Caco-2 (cell line): ENCODE data around the gene MYCBP2. TPM values are rescaled to one million over a fixed set of nuclear protein-coding genes. Genes with fewer than 3 reads are reported as not detected.

Experiments used
- BruUV-seq: library from RNA; stranded (reverse); fragments of 400-500 nt; replicated peaks from 2 replicates; lab custom pipeline; 2021; lab: Mats Ljungman, UMichigan
- CTCF ChIA-PET: fragments of 300-600 bp; sonication (Branson Sonifier 250); formaldehyde crosslinking; loops from one replicate; lab custom pipeline; 2022; ENCODE audit warnings: antibody characterized with exemption; lab: Charles Lee
- POLR2A ChIA-PET: fragments of 300-600 bp; sonication (Branson Sonifier 250); formaldehyde crosslinking; loops from one replicate; lab custom pipeline; 2022; ENCODE audit warnings: antibody characterized with exemption; lab: Charles Lee
- DNase-seq, 2 experiments: peaks; one replicate each; pipeline versions ENCODE4 v3.0.0 to v3.0.0-alpha.2; 2020 to 2022
- H3K27me3 ChIP-seq: replicated peaks from 2 replicates; pipeline ENCODE4 v1.6.0; 2011; ENCODE audit warnings: low read length; ENCODE audit not compliant: control insufficient read depth, insufficient read depth
- H3K36me3 ChIP-seq: 2 replicates; pipeline ENCODE4 v1.5.1; 2011; ENCODE audit warnings: low read length; ENCODE audit not compliant: control insufficient read depth, insufficient read depth
- H3K4me1 ChIP-seq: fragments of 250-450 bp; sonication (Bioruptor Pico); 2 replicates; pipeline ENCODE4 v1.5.1; 2020; ENCODE audit warnings: mild to moderate bottlenecking
- H3K4me3 ChIP-seq: 2 replicates; pipeline ENCODE4 v1.5.1; 2011; ENCODE audit warnings: low read depth, mild to moderate bottlenecking, control low read depth, low read length
- H3K9me3 ChIP-seq: fragments of 250-450 bp; sonication (Bioruptor Pico); 2 replicates; pipeline ENCODE4 v1.5.1; 2020; ENCODE audit warnings: mild to moderate bottlenecking, moderate library complexity
- H3K27ac Mint-ChIP-seq: one replicate; pipeline ENCODE4 v1.8.0; 2022; ENCODE audit warnings: mixed read lengths; ENCODE audit not compliant: unreplicated experiment
- H3K27me3 Mint-ChIP-seq: one replicate; pipeline ENCODE4 v1.8.0; 2022; ENCODE audit warnings: mixed read lengths; ENCODE audit not compliant: insufficient read depth, unreplicated experiment
- H3K36me3 Mint-ChIP-seq: one replicate; pipeline ENCODE4 v1.8.0; 2022; ENCODE audit warnings: mild to moderate bottlenecking, mixed read lengths; ENCODE audit not compliant: insufficient read depth, unreplicated experiment
- H3K4me1 Mint-ChIP-seq: one replicate; pipeline ENCODE4 v1.8.0; 2022; ENCODE audit warnings: low read depth, mixed read lengths; ENCODE audit not compliant: unreplicated experiment
- H3K4me3 Mint-ChIP-seq: one replicate; pipeline ENCODE4 v1.8.0; 2022; ENCODE audit warnings: mild to moderate bottlenecking, moderate library complexity, mixed read lengths; ENCODE audit not compliant: unreplicated experiment
- H3K9me3 Mint-ChIP-seq: one replicate; pipeline ENCODE4 v1.8.0; 2022; ENCODE audit warnings: mixed read lengths; ENCODE audit not compliant: unreplicated experiment
- CTCF ChIP-seq, 2 experiments: fragments of 200-600 bp in 1 of 2; IDR thresholded peaks; 1 replicate in 1 of 2; 2 replicates in 1 of 2; pipeline versions ENCODE4 v1.5.1 to v1.8.0; 2011 to 2022; ENCODE audit warnings: antibody characterized with exemption in 1 of 2, control low read depth in 1 of 2, inconsistent platforms in 1 of 2, low read depth in 1 of 2, low read length in 1 of 2, mild to moderate bottlenecking in 1 of 2, moderate library complexity in 1 of 2; ENCODE audit not compliant: insufficient read depth in 1 of 2, severe bottlenecking in 1 of 2, unreplicated experiment in 1 of 2
- intact Hi-C: fragments of 100-400 bp; cut with micrococcal nuclease; formaldehyde crosslinking; loops from one replicate; pipeline ENCODE4 v1.10.0; 2022; ENCODE audit not compliant: unreplicated experiment
- total RNA-seq: library from RNA; stranded (reverse); gene quantifications from 2 replicates; pipeline ENCODE4 v1.2.3, GENCODE V29; 2022

MYCBP2 gene
- total RNA-seq, 1 experiment from 2014 or later = 41.3 TPM

DNA sequence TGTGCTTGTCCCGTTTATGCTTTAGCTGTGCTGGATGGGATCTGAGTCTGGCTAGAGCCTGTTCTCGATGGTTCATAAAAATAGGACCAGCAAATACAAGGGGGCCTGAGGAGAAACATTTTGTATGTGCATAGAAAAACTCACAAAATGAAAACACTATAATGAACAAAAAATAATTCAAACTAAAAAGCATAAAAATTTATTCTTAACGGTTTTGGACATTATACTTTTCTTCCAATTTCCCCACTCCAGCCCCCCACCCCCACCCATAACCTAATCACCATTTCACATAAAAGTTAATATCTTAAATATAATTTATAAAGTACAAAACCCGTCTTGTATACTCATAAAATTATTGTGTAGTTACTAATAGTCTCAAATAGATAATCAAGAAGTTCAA is 93.7 kb downstream of the MYCBP2 start:
- Mint-ChIP-seq H3K4me3 (no peak overlapping the region), H3K27ac (no peak overlapping the region), H3K27me3 (no peaks in the 10 kb centered on the region), H3K36me3 (peaks cover 6% of the 10 kb centered on the region), H3K9me3 (no peaks in the 10 kb centered on the region), H3K4me1 (no peaks in the 10 kb centered on the region)
- H3K4me1 ChIP-seq = no peaks in the 10 kb centered on the region
- no peak overlapping the region for H3K4me3 ChIP-seq
- TF ChIP-seq CTCF (IDR thresholded peaks at IDR 0.05; ENCODE audit: insufficient read depth in 1 of 2, low read depth in 1 of 2, low read length in 1 of 2, severe bottlenecking in 1 of 2, unreplicated experiment in 1 of 2) = no peak
- ChIA-PET POLR2A (no interaction called here), CTCF (no interaction called here)
- no peaks in the 10 kb centered on the region for H3K27me3 ChIP-seq
- BruUV-seq = no TSS peak
- no peaks in the 10 kb centered on the region for H3K36me3 ChIP-seq
- intact Hi-C loops = no loop called here
- DNase-seq = no peak
- no peaks in the 10 kb centered on the region for H3K9me3 ChIP-seq

DNA sequence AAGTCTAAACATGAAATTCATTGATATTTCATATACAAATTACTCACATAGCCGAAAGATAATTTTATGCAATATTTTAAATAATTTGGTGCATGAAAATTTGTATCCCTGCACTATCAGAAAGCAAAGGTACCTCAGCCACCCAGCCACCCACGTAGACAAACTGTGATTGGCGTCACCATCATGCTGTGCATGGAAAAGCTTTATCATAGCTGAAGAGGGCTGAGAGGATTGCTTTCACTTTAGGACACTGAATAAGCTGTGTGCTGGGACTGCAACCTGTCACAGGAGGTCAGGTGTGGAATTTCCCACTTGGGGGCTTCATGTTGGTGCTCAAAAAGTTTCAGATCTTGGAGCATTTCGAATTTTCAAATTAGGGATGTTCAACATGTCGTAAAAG is 96.3 kb downstream of the MYCBP2 start:
- BruUV-seq = no TSS peak
- POLR2A ChIA-PET = no interaction called here
- H3K9me3 Mint-ChIP-seq = no peaks in the 10 kb centered on the region
- H3K4me1 ChIP-seq = no peaks in the 10 kb centered on the region
- no peaks in the 10 kb centered on the region for H3K4me1 Mint-ChIP-seq
- TF ChIP-seq CTCF (IDR thresholded peaks at IDR 0.05; ENCODE audit: insufficient read depth in 1 of 2, low read depth in 1 of 2, low read length in 1 of 2, severe bottlenecking in 1 of 2, unreplicated experiment in 1 of 2) = no peak
- CTCF ChIA-PET = no interaction called here
- H3K27ac Mint-ChIP-seq = no peak overlapping the region
- H3K27me3 ChIP-seq = no peaks in the 10 kb centered on the region
- intact Hi-C loops = no loop called here
- H3K4me3 Mint-ChIP-seq = no peak overlapping the region
- H3K36me3 Mint-ChIP-seq = peaks cover 6% of the 10 kb centered on the region
- H3K36me3 ChIP-seq = no peaks in the 10 kb centered on the region
- H3K4me3 ChIP-seq = no peak overlapping the region
- DNase-seq = no peak
- no peaks in the 10 kb centered on the region for H3K9me3 ChIP-seq
- no peaks in the 10 kb centered on the region for H3K27me3 Mint-ChIP-seq

DNA sequence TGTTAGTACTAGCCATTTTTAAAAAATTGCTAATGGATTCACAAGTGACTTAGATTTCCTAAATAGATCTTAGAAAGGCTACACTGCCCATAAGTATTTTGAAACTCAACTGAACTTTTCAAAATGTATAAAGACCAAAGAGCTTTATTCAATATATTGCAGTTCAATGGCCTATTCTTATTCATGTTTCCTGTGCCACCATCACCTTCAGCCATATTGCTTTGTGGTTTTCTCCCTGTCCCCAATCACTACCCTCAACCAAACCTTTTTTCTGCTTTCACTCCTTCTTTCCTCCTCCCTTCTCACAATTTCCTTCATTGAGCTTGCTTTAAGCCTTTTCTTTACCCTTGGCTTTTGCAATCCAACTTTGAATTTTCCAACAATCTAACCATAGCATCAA is 100.9 kb downstream of the MYCBP2 start:
- Mint-ChIP-seq H3K36me3 (peaks cover 5% of the 10 kb centered on the region), H3K4me1 (no peaks in the 10 kb centered on the region), H3K27ac (no peak overlapping the region), H3K9me3 (no peaks in the 10 kb centered on the region), H3K27me3 (no peaks in the 10 kb centered on the region), H3K4me3 (no peak overlapping the region)
- intact Hi-C loops = no loop called here
- no peak for DNase-seq
- Histone ChIP-seq H3K36me3 (no peaks in the 10 kb centered on the region; the same call in 1 of the 2 replicates), H3K27me3 (no peaks in the 10 kb centered on the region), H3K9me3 (no peaks in the 10 kb centered on the region), H3K4me1 (no peaks in the 10 kb centered on the region), H3K4me3 (no peak overlapping the region)
- no peak for TF ChIP-seq CTCF (IDR thresholded peaks at IDR 0.05; ENCODE audit: insufficient read depth in 1 of 2, low read depth in 1 of 2, low read length in 1 of 2, severe bottlenecking in 1 of 2, unreplicated experiment in 1 of 2)
- POLR2A ChIA-PET = no interaction called here
- CTCF ChIA-PET = no interaction called here
- BruUV-seq = no TSS peak
